Measurements from ENCODE around the gene COL8A2. TPM values are rescaled to one million over a fixed set of nuclear protein-coding genes. Genes with fewer than 3 reads are reported as not detected.

The COL8A2 gene
- total RNA-seq, 2 donors from 2014 or later: 0.25 TPM; not detected in 1

GRCh38 chr1:36108314-36108713, 16.7 kb downstream of the COL8A2 start:
- no peak for DNase-seq
- no peak for ATAC-seq
- no peaks in the 10 kb centered on the region for H3K9me3 ChIP-seq (ENCODE audit: control insufficient read depth, low read length, poor library complexity, severe bottlenecking)
- H3K27ac Mint-ChIP-seq: no peak overlapping the region
- H3K27me3 Mint-ChIP-seq: no peaks in the 10 kb centered on the region
- no peak overlapping the region for H3K4me3 Mint-ChIP-seq
- H3K4me1 Mint-ChIP-seq: peaks cover 17% of the 10 kb centered on the region
- H3K36me3 Mint-ChIP-seq (ENCODE audit: low read depth): no peaks in the 10 kb centered on the region

DNA sequence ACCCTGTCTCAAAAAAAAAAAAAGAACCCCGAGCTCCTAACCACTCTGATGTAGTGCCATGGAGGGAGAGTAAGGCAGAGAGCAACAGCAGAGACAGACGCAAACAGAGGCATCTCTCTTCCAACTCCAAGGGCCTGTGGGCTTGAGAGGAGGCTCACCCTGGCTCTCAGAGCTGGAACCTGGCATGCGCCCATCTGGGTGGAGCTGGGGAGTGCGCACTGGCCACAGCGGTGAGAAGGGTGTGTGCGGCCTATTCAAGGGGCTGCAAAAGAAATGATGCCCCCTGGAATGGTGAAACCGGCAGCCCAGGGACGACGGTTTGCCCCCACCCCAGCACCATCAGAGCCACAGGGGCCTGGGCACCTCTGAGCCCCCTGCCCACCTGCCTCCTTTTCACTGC, 17.6 kb downstream of the COL8A2 start:
- DNase-seq (no peak), ATAC-seq (no peak)
- H3K4me1 Mint-ChIP-seq: peaks cover 16% of the 10 kb centered on the region
- no peaks in the 10 kb centered on the region for H3K9me3 ChIP-seq (ENCODE audit: control insufficient read depth, low read length, poor library complexity, severe bottlenecking)
- H3K27me3 Mint-ChIP-seq: no peaks in the 10 kb centered on the region
- H3K27ac Mint-ChIP-seq: no peak overlapping the region
- H3K36me3 Mint-ChIP-seq (ENCODE audit: low read depth): no peaks in the 10 kb centered on the region
- no peak overlapping the region for H3K4me3 Mint-ChIP-seq

DNA sequence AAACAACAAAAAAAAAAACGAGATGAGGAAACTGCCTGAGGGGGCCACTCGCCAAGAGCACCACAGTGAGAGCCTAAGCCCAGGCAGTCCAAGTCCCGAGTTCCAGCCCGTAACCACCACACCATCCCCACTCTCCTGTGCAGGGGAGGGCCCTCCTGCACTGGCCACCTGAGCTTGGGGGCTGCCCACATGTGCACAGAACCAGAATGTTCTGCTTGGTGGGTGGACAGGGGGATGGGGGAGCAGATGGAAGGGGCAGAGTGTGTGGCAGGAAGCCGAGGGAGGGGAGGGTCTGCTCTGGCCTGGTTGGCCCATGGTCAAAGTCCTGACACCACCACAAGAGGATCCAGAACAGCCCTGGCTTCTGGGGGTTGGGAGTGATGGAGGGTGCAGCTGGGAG, 18.8 kb downstream of the COL8A2 start:
- no peaks in the 10 kb centered on the region for H3K9me3 ChIP-seq (ENCODE audit: control insufficient read depth, low read length, poor library complexity, severe bottlenecking)
- Mint-ChIP-seq H3K27ac (no peak overlapping the region), H3K36me3 (ENCODE audit: low read depth) (no peaks in the 10 kb centered on the region), H3K4me3 (no peak overlapping the region), H3K4me1 (peaks cover 13% of the 10 kb centered on the region), H3K27me3 (no peaks in the 10 kb centered on the region)
- ATAC-seq: no peak
- DNase-seq: no peak

DNA sequence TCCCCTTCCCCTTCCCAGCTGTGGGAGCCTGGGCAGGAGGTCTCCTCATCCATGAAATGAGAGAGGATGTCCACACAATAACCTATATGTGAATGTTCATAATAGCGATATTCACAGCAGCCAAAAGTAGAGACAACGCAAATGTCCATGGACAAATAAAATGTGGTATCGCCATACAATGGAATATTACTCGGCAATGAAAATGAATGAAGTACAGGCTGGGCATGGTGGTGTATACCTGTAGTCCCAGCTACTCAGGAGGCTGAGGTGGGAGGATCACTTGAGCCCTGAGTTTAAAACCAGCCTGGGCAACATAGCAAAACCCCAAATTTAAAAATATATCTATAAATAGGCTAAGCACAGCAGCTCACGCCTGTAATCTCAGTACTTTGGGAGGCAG, 23.5 kb downstream of the COL8A2 start:
- ATAC-seq (no peak), DNase-seq (no peak)
- Mint-ChIP-seq H3K4me3 (no peak overlapping the region), H3K4me1 (peaks cover 5% of the 10 kb centered on the region), H3K27me3 (no peaks in the 10 kb centered on the region), H3K27ac (peak overlapping the region; percentile 61), H3K36me3 (ENCODE audit: low read depth) (no peaks in the 10 kb centered on the region)
- H3K9me3 ChIP-seq (ENCODE audit: control insufficient read depth, low read length, poor library complexity, severe bottlenecking): no peaks in the 10 kb centered on the region

DNA sequence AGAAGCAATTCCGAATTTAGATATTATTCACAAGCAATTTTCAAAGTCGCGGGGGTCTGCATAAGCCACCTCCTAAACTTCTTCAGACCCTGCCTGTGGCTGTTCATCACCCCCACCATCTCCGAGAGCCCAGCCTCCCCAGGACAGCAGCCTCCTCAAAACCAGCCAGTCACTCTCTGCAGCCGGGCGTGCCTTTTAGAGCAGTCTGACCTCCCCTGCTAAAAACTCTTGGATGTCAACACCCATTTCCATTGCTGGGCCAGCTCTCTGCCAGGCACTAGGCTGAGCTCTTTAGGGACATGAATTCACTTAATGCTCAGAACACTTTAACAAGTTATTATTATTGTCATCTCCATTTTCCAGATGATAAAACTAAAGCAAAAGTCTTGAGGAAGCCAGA, 24.6 kb downstream of the COL8A2 start:
- DNase-seq: no peak
- no peak for ATAC-seq
- no peak overlapping the region for H3K27ac Mint-ChIP-seq
- no peaks in the 10 kb centered on the region for H3K27me3 Mint-ChIP-seq
- peaks cover 5% of the 10 kb centered on the region for H3K4me1 Mint-ChIP-seq
- no peaks in the 10 kb centered on the region for H3K9me3 ChIP-seq (ENCODE audit: control insufficient read depth, low read length, poor library complexity, severe bottlenecking)
- no peak overlapping the region for H3K4me3 Mint-ChIP-seq
- no peaks in the 10 kb centered on the region for H3K36me3 Mint-ChIP-seq (ENCODE audit: low read depth)

DNA sequence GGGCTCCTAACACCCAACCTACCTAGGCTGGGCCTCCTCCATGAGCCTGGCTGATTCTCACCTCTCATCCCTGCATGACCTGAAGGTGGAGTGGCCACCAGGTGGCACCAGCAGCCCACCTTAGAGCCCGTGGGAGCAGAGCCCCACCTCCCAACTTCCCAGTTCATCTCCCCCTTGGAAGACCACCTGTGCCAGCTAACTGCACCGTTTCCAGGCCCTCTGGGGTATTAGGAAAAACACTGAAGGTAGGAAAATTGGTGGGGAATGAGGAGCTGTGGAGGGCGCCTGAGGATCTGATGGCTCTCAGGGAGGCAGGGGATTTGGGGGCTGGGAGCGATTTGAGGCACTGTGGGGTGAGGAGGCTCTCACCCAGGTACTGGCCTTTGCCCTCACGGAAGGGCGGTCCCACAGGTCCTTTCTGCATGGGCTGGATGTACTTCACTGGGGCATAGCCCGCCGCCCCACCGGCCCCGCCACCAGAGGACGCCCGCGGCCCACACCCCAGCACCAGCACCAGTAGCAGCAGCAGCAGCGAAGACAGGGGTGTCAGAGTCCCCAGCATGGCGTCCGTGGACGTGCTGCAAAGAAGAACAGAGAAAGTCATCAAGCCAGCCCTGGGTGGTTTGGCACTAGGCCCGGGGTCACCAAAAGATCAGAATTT, 25.2 kb downstream of the COL8A2 start:
- no peaks in the 10 kb centered on the region for H3K9me3 ChIP-seq (ENCODE audit: control insufficient read depth, low read length, poor library complexity, severe bottlenecking)
- H3K36me3 Mint-ChIP-seq (ENCODE audit: low read depth): no peaks in the 10 kb centered on the region
- H3K27ac Mint-ChIP-seq: no peak overlapping the region
- peak; percentile 92 for ATAC-seq
- DNase-seq: peak; percentile 52 to 69 (median 58)
- H3K27me3 Mint-ChIP-seq: no peaks in the 10 kb centered on the region
- H3K4me3 Mint-ChIP-seq: no peak overlapping the region
- H3K4me1 Mint-ChIP-seq: peaks cover 5% of the 10 kb centered on the region

- H3K4me1 Mint-ChIP-seq: peaks cover 5% of the 10 kb centered on the region
- ATAC-seq: no peak
- no peaks in the 10 kb centered on the region for H3K9me3 ChIP-seq (ENCODE audit: control insufficient read depth, low read length, poor library complexity, severe bottlenecking)
- H3K4me3 Mint-ChIP-seq: no peak overlapping the region
- H3K27ac Mint-ChIP-seq: no peak overlapping the region
- H3K36me3 Mint-ChIP-seq (ENCODE audit: low read depth): no peaks in the 10 kb centered on the region
- no peaks in the 10 kb centered on the region for H3K27me3 Mint-ChIP-seq
- no peak for DNase-seq
Observed at GRCh38 chr1:36098650-36099365, 26.2 kb downstream of the COL8A2 start.

DNA sequence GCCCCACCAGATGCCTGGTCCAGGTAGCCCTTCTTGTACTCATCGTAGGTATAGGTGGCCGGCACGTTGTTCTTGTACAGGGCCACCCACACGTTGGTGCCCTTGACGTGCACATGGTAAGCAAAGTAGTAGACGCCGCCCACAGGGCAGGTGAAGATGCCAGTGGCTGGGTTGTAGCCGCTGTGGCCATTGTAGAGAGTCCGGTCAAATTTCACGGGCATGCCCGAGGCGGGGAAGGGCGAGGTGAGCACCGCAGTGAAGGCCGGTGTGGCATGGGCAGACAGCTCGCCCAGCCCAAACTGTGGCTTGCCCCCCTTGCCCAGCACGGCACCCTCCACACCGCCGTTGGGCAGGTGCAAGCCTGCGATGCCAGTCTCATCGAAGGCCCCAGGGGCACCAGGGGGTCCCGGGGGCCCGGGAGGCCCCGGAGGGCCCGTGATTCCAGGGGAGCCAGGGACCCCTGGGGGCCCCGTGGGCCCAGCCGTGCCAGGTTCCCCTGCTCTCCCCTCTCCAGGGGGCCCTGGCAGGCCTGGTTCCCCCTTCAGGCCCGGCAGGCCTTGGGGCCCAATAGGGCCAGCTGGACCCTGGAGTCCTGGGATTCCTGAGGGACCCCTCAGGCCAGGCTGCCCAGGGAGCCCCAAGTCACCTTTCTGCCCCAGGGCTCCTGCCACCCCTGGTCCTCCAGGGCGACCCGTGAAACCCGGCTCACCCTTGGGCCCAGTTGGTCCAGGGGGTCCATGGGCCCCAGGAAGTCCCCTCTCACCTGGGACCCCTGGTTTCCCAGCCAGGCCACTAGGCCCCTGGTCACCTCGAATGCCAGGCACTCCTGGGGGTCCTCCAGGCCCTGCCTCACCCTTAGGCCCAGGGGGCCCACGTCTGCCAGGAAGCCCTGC, 27.1 kb downstream of the COL8A2 start:
- H3K27ac Mint-ChIP-seq: no peak overlapping the region
- no peak for ATAC-seq

GRCh38 chr1:36096500-36097432, 28.3 kb downstream of the COL8A2 start:
- Mint-ChIP-seq H3K4me3 (no peak overlapping the region), H3K36me3 (ENCODE audit: low read depth) (no peaks in the 10 kb centered on the region), H3K27me3 (no peaks in the 10 kb centered on the region), H3K27ac (peak overlapping the region; percentile 56), H3K4me1 (peaks cover 7% of the 10 kb centered on the region)
- no peak for DNase-seq
- ATAC-seq: no peak
- H3K9me3 ChIP-seq (ENCODE audit: control insufficient read depth, low read length, poor library complexity, severe bottlenecking): no peaks in the 10 kb centered on the region

More for the DNA sequence above, 27.1 kb downstream of the COL8A2 start:
- Mint-ChIP-seq H3K36me3 (ENCODE audit: low read depth) (no peaks in the 10 kb centered on the region), H3K4me1 (peaks cover 7% of the 10 kb centered on the region), H3K4me3 (no peak overlapping the region), H3K27me3 (no peaks in the 10 kb centered on the region)
- no peaks in the 10 kb centered on the region for H3K9me3 ChIP-seq (ENCODE audit: control insufficient read depth, low read length, poor library complexity, severe bottlenecking)
- no peak for DNase-seq

DNA sequence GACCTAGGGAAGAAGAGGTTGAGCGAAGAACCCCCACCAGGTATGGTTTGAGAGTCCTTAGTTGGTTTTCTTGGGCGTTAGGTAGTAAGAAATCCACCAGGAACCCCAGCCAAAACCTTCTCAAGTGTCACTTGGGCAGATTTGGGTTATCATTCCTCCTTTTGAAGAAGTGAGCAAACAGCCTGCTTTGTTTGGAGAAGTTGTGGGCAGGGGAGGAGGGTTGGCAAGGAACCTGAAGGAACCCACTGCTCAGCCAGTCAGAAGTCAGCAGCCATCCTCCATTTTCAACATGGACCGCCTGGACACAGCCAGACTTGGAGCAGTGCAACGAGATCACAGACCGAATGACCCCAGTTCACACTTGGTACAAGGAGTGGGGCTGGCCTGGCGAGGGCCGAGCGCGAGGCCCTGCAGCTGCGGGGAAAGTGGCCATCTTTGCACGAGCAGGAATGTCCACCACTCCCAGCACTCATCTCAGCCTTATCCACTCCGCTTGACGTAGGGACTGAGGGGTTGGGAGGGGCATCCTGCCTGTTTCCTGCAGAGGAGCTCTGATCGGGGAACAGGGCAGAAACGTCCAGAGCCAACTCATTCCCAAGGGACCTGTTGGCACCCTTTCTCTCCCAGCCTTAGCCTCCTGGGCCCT, 29.1 kb downstream of the COL8A2 start:
- H3K9me3 ChIP-seq (ENCODE audit: control insufficient read depth, low read length, poor library complexity, severe bottlenecking): no peaks in the 10 kb centered on the region
- peak overlapping the region; percentile 56 for H3K27ac Mint-ChIP-seq
- no peak overlapping the region for H3K4me3 Mint-ChIP-seq
- DNase-seq: no peak
- ATAC-seq: no peak
- H3K27me3 Mint-ChIP-seq: no peaks in the 10 kb centered on the region
- no peaks in the 10 kb centered on the region for H3K36me3 Mint-ChIP-seq (ENCODE audit: low read depth)
- peaks cover 4% of the 10 kb centered on the region for H3K4me1 Mint-ChIP-seq

DNA sequence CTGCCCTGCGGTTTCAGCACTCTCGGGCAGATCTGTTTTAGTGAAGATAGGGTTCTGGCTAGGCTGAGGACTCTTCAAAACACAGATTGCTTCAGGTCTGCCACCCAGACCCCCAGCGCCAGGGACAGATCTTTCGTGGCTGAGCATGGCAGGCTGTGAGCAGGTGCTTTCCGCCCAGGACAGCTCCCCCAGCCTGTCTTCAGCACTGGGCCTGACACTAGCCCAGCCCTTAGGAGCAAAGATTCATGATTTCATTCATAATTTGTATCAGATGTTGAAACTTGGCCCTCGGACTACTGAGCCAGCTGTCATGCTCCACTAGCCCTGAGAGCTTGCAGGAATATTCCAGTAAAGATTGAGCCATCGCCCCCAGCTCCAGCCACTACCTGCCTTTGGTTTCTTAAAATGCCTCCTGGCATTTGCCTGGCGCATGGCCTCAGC, 30.4 kb downstream of the COL8A2 start:
- Mint-ChIP-seq H3K27me3 (no peaks in the 10 kb centered on the region), H3K4me3 (no peak overlapping the region), H3K36me3 (ENCODE audit: low read depth) (no peaks in the 10 kb centered on the region), H3K27ac (no peak overlapping the region), H3K4me1 (peaks cover 7% of the 10 kb centered on the region)
- H3K9me3 ChIP-seq (ENCODE audit: control insufficient read depth, low read length, poor library complexity, severe bottlenecking): no peaks in the 10 kb centered on the region
- DNase-seq (no peak), ATAC-seq (no peak)

- Mint-ChIP-seq H3K27me3 (no peaks in the 10 kb centered on the region), H3K36me3 (ENCODE audit: low read depth) (peaks cover 2% of the 10 kb centered on the region), H3K4me1 (peaks cover 9% of the 10 kb centered on the region), H3K27ac (no peak overlapping the region), H3K4me3 (no peak overlapping the region)
- no peaks in the 10 kb centered on the region for H3K9me3 ChIP-seq (ENCODE audit: control insufficient read depth, low read length, poor library complexity, severe bottlenecking)
- no peak for DNase-seq
- no peak for ATAC-seq
Observed at GRCh38 chr1:36093929-36094328, 31.1 kb downstream of the COL8A2 start.
